Activated T-cell treated with anti-CD3 and anti-CD28 coated beads, Interleukin-2, amount 50 U/mL, for 24 hours (primary cell): ENCODE results near the gene ADAM12.

Experiments
- DNase-seq: peaks from one replicate; pipeline ENCODE4 v3.0.0-alpha.2; 2020
- H3K27ac Mint-ChIP-seq: 2 replicates; pipeline ENCODE4 v1.8.0; 2020; ENCODE audit warnings: mild to moderate bottlenecking, mixed read lengths
- H3K27me3 Mint-ChIP-seq: 2 replicates; pipeline ENCODE4 v1.8.0; 2020; ENCODE audit warnings: mixed read lengths
- H3K36me3 Mint-ChIP-seq: 2 replicates; pipeline ENCODE4 v1.8.0; 2020; ENCODE audit warnings: low read depth, mixed read lengths
- H3K4me1 Mint-ChIP-seq: 2 replicates; pipeline ENCODE4 v1.8.0; 2020; ENCODE audit warnings: low read depth, mixed read lengths
- H3K4me3 Mint-ChIP-seq: 2 replicates; pipeline ENCODE4 v1.8.0; 2020; ENCODE audit warnings: mild to moderate bottlenecking, moderate library complexity, mixed read lengths
- H3K9me3 Mint-ChIP-seq: 2 replicates; pipeline ENCODE4 v1.8.0; 2020; ENCODE audit warnings: mixed read lengths

Gene ADAM12

GRCh38 chr10:126224967-126225671 lies 163.2 kb downstream of the ADAM12 start:
- no peaks in the 10 kb centered on the region for H3K36me3 Mint-ChIP-seq
- no peaks in the 10 kb centered on the region for H3K4me1 Mint-ChIP-seq
- no peaks in the 10 kb centered on the region for H3K27me3 Mint-ChIP-seq
- DNase-seq, result no peak
- no peak overlapping the region for H3K4me3 Mint-ChIP-seq
- no peak overlapping the region for H3K27ac Mint-ChIP-seq
- no peaks in the 10 kb centered on the region for H3K9me3 Mint-ChIP-seq

- no peak overlapping the region for H3K4me3 Mint-ChIP-seq
- no peaks in the 10 kb centered on the region for H3K27me3 Mint-ChIP-seq
- no peak for DNase-seq
- H3K36me3 Mint-ChIP-seq, result no peaks in the 10 kb centered on the region
- no peak overlapping the region for H3K27ac Mint-ChIP-seq
- H3K9me3 Mint-ChIP-seq, result no peaks in the 10 kb centered on the region
- no peaks in the 10 kb centered on the region for H3K4me1 Mint-ChIP-seq
These were observed 164.7 kb downstream of the ADAM12 start for GRCh38 chr10:126223512-126224067.

- Mint-ChIP-seq H3K27ac (no peak overlapping the region), H3K27me3 (no peaks in the 10 kb centered on the region), H3K4me1 (no peaks in the 10 kb centered on the region), H3K36me3 (no peaks in the 10 kb centered on the region), H3K9me3 (no peaks in the 10 kb centered on the region), H3K4me3 (no peak overlapping the region)
- DNase-seq, result no peak
These were observed 165.4 kb downstream of the ADAM12 start for GRCh38 chr10:126222736-126223511.

- Mint-ChIP-seq H3K27ac (no peak overlapping the region), H3K4me3 (no peak overlapping the region), H3K4me1 (no peaks in the 10 kb centered on the region), H3K9me3 (no peaks in the 10 kb centered on the region), H3K27me3 (no peaks in the 10 kb centered on the region), H3K36me3 (no peaks in the 10 kb centered on the region)
- no peak for DNase-seq
These were observed 166.4 kb downstream of the ADAM12 start for GRCh38 chr10:126221874-126222273.

GRCh38 chr10:126218778-126219649 lies 169.3 kb downstream of the ADAM12 start:
- Mint-ChIP-seq H3K9me3 (no peaks in the 10 kb centered on the region), H3K4me1 (no peaks in the 10 kb centered on the region), H3K27ac (no peak overlapping the region), H3K27me3 (peaks cover 7% of the 10 kb centered on the region), H3K36me3 (no peaks in the 10 kb centered on the region), H3K4me3 (no peak overlapping the region)
- DNase-seq, result no peak

- H3K4me1 Mint-ChIP-seq, result no peaks in the 10 kb centered on the region
- no peak overlapping the region for H3K27ac Mint-ChIP-seq
- peaks cover 7% of the 10 kb centered on the region for H3K27me3 Mint-ChIP-seq
- DNase-seq, result no peak
- H3K36me3 Mint-ChIP-seq, result no peaks in the 10 kb centered on the region
- no peaks in the 10 kb centered on the region for H3K9me3 Mint-ChIP-seq
- H3K4me3 Mint-ChIP-seq, result no peak overlapping the region
These were observed 170.1 kb downstream of the ADAM12 start for GRCh38 chr10:126218174-126218573.

GRCh38 chr10:126216632-126216961 lies 171.7 kb downstream of the ADAM12 start:
- Mint-ChIP-seq H3K27ac (no peak overlapping the region), H3K4me3 (no peak overlapping the region), H3K27me3 (peaks cover 10% of the 10 kb centered on the region), H3K4me1 (no peaks in the 10 kb centered on the region), H3K36me3 (no peaks in the 10 kb centered on the region), H3K9me3 (no peaks in the 10 kb centered on the region)
- DNase-seq, result no peak

GRCh38 chr10:126215746-126216631 lies 172.3 kb downstream of the ADAM12 start:
- Mint-ChIP-seq H3K27ac (no peak overlapping the region), H3K27me3 (peaks cover 12% of the 10 kb centered on the region), H3K36me3 (no peaks in the 10 kb centered on the region), H3K4me3 (no peak overlapping the region), H3K4me1 (no peaks in the 10 kb centered on the region), H3K9me3 (no peaks in the 10 kb centered on the region)
- DNase-seq, result no peak

GRCh38 chr10:126214679-126215078 lies 173.6 kb downstream of the ADAM12 start:
- no peak for DNase-seq
- H3K4me3 Mint-ChIP-seq, result no peak overlapping the region
- H3K27ac Mint-ChIP-seq, result no peak overlapping the region
- no peaks in the 10 kb centered on the region for H3K9me3 Mint-ChIP-seq
- H3K36me3 Mint-ChIP-seq, result no peaks in the 10 kb centered on the region
- H3K4me1 Mint-ChIP-seq, result no peaks in the 10 kb centered on the region
- peaks cover 12% of the 10 kb centered on the region for H3K27me3 Mint-ChIP-seq

GRCh38 chr10:126214021-126214420 lies 174.3 kb downstream of the ADAM12 start:
- H3K4me1 Mint-ChIP-seq, result no peaks in the 10 kb centered on the region
- no peak overlapping the region for H3K4me3 Mint-ChIP-seq
- H3K27me3 Mint-ChIP-seq, result peaks cover 12% of the 10 kb centered on the region
- H3K36me3 Mint-ChIP-seq, result no peaks in the 10 kb centered on the region
- DNase-seq, result no peak
- no peak overlapping the region for H3K27ac Mint-ChIP-seq
- no peaks in the 10 kb centered on the region for H3K9me3 Mint-ChIP-seq

GRCh38 chr10:126212738-126213137 lies 175.5 kb downstream of the ADAM12 start:
- no peak overlapping the region for H3K27ac Mint-ChIP-seq
- H3K9me3 Mint-ChIP-seq, result no peaks in the 10 kb centered on the region
- no peak overlapping the region for H3K4me3 Mint-ChIP-seq
- no peaks in the 10 kb centered on the region for H3K36me3 Mint-ChIP-seq
- no peaks in the 10 kb centered on the region for H3K4me1 Mint-ChIP-seq
- peaks cover 12% of the 10 kb centered on the region for H3K27me3 Mint-ChIP-seq
- DNase-seq, result no peak

- Mint-ChIP-seq H3K27ac (no peak overlapping the region), H3K4me1 (no peaks in the 10 kb centered on the region), H3K4me3 (no peak overlapping the region), H3K9me3 (no peaks in the 10 kb centered on the region), H3K36me3 (no peaks in the 10 kb centered on the region), H3K27me3 (peaks cover 12% of the 10 kb centered on the region)
- no peak for DNase-seq
These were observed 178.1 kb downstream of the ADAM12 start for GRCh38 chr10:126210051-126210651.

GRCh38 chr10:126209451-126209850 lies 178.8 kb downstream of the ADAM12 start:
- Mint-ChIP-seq H3K4me3 (no peak overlapping the region), H3K4me1 (no peaks in the 10 kb centered on the region), H3K36me3 (no peaks in the 10 kb centered on the region), H3K27ac (no peak overlapping the region), H3K9me3 (no peaks in the 10 kb centered on the region), H3K27me3 (peaks cover 7% of the 10 kb centered on the region)
- no peak for DNase-seq
